NCI-H345 treated with DMSO at 0.1 percent for 48 hours (cell line): ENCODE results near the gene RNF227.

Experiments used
- DNase-seq: peaks from one replicate; lab custom pipeline; 2025; ENCODE audit not compliant: unreplicated experiment; lab: John Stamatoyannopoulos, UW

The RNF227 gene

DNA sequence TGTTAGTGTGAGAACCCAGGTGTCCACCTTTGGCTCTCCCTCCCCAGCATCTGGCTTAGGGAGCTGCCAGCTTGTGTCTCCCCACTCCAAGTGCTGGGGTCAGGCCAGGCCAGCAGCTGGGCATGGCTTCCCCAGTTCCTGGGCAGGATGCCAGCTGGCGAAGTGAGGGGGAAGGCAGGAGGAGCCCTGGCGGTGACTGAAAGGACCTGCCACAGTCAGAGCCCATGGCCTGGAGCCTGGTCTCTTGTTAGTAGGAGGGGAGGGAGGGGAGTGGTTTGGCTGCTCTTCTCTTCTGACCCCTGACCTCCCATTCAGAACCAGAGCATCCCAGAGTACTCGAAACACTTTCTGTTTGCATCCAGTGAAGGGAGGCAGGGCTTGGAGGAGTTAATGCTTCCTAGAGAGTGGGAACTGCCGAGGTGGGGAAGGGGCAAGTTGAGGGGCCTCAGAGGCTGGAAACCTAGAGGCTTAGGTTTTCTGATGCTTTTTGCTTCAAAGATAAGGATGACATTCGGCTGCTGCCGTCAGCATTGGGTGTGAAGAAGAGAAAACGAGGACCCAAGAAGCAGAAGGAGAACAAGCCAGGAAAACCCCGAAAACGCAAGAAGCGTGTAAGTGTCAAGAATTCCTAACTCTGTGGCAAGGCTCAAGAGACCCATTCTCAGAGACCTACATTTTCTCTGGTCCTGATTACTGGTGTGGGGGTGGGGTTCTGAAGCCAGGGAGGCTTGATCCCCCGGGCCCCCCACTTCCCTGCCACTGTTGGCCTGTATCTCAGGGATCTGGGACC, 26.7 kb downstream of the RNF227 start:
- peak; percentile 66 for DNase-seq

DNA sequence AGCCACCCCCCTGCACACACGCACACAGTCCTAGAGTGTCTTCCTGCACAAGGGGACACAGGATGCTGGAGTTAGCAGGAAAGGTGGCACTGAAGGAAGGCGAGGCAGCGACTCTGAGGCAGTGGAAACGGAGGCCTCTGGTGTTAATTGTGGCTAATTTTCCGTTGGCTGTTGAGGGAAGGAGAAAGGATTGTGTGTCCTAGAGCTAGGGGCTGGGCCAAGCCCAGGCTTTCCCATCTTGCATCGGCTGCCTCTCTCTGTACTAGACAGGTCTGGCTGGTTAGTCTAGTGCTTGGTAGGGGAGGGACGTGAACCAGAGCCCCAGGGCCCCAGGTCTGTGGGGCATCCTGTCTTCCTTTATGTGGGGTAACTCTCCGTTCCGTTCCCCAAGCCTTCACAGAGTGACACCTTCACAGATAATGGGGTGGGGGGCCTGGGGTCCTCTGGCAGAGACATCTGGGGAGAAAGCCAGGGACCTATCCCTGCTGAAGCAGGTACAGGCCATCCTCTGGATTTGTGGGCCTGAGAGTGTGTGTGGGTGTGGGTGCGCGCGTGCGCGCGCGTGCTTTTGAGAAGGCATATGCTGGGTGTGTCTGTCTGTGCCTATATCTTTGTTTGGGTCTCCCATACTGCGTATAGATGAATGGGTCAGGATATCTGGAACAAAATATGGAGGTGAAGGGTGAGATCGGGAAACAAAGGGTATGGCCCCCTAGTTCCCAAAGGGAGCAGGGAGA, 27.7 kb downstream of the RNF227 start, which contains the start of gene CHD3:
TSS of gene CHD3 (plus strand) at position 606 of the 737 bp plus-strand sequence. CDS start 212 bp downstream, outside the sequence.
- DNase-seq, result peak; percentile 32

DNA sequence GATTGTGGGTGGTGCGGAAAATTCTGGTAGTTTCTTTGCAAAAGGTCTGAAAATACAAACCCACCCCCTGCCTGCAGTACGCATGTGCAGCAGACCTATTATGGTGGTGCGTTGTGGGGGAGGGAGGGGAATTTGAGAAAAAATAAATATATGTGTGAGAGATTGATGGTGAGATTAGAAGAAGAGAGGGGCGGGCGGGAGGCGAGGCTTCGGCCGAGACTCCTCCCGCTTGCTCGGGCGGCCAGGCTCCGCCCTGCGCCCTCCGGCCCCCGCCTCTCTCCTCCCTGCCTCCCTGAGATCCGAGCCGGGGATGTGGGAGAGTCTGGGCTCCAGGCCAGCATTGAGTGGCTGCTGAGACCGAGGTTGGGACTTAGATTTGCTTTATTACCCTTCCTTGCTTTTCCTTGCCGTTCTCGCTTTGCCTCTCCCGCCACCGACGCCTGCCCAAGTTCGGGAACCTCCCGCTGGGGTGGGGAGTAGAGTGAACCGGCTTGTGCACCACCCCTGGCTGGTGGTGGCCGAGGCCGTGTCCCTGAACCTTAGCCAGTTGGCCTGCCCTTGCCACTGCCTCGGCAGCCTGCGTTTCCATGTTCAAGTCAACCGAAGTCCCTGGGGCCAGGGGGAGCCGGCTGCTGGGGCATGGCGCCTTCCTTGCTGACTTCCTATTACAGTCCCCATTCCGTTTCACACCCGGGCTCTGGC, 28.5 kb downstream of the RNF227 start:
- DNase-seq, result peak; percentile 83

DNA sequence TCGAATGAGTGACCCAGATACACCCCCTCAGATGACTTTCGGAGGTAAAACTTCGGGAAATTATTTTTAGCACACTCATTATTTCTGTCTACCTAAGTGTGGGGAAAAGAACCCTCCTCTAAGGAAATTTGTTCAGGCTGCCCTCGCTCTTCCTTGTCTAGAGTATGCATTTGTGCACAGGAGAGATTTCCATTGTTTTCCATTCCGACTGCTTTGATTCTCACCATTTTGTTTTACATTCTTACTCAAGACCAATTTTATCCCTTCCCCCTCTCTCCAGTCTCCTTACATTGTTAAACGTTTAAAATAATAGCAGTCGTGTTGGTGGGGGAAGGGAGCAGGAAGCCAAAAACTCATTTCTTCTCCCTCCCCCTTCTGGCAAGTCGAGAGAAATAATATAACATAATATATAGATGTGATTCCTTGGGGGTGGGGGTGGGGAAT, 29.0 kb downstream of the RNF227 start:
- no peak for DNase-seq

DNA sequence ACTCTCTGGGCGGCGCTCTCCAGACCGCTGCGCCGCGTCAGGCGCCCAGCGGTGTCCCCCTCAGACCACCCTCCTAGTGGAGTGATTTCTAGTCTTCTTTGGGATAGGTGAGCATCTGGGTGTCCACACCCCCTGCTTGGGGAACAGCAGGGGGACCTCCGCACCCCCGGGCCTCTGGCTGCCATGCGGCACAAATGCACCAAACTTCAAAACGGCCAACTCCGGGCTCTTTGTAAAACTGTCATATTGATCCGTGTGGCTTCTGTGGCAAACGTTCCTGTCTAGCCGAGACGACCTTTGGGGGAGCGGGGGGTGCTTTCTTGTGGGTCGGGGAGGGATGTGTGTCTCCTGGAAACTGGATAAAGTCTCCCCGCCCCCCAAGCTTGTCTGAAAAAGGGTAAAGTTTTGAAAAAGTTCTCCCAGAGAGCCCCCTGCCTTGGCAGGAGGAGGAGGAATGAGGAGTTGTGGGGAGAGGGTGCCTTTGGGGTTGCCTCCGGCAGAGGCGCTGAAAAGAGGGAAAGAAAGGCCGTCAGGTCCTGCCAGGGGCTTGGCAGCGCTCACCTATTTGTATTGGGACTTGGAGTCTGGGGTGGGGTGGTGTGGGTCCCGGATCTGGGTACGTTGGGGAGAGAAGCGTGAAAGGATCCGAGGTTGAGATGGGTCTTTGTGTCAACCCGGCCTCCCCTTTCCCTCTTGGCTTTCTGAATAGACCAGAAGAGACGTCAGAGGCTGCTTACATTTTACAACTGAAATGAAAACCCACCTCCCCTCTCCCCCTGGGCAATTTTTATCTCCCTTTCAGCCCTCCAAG, 29.7 kb downstream of the RNF227 start:
- no peak for DNase-seq

DNA sequence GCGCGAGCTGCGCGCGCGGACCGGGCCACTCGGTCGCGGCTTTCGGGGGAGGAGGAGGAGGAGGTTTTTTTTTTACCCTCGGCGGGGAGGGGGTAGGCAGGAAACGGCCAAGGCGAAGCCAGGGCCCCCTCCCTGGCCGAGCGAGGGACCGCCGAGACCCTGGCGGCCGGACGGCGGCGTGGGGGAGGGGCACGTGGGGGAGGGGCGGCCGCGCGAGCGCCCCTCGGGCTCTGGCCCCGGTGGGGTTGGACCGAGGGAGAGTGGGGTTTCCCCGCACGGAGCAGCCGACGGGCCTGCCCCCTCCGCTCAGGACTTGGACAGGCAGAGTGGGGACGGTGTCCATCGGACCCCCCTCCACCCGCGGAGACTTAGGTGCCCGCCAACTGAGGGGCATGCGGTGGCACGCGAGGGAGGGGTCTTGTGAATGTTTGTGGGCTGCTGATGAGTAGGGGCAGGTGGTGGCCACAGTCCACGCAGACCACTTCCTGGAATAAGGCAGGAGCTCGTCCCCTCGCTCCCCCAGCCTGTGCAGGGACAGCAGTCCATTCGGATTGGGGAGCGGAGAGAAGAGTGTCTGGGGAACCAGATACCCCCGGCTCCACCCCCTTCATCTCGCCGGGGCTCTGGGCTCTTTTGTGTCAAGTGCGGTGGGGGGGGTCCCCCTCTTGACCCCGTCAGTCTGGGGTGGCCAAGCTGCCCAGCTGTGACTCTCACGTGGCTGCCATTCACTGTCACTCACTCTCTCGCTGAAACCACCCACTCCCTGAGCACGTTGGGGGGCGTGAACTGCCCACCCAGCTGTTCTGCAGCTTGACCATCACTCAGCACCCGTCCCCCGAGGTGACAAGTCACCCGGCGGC, 30.5 kb downstream of the RNF227 start:
- peak; percentile 8 for DNase-seq

DNA sequence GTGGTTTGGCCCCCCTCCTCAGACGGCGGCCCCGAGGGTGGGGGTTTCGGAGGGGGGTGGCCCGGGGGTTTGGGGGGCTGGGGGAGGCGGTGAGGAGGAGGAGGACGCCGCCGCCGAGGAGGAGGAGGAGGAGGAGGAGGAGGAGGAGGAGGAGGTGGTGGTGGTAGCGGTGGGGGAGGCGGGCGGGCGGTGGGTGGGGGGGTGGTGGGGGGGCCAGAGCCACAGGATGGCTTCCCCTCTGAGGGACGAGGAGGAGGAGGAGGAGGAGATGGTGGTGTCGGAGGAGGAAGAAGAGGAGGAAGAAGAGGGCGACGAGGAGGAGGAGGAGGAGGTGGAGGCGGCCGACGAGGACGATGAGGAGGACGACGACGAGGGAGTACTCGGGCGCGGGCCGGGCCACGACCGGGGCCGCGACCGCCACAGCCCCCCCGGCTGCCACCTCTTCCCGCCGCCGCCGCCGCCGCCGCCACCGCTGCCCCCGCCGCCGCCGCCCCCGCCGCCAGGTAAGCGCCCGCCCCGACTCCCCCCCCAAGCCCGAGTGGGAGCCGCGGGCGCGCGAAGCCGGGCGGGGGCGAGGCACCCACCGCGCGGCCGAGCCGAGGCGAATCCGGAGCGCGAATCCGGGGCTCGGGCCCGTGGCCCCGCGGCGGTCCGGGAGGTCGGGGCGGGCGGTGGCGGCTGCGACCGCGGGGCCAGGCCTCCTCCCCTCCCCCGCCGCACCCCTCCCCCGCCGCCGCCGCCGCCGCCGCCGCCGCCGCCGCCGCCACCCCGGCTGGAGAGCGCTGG, 31.3 kb downstream of the RNF227 start:
- no peak for DNase-seq

DNA sequence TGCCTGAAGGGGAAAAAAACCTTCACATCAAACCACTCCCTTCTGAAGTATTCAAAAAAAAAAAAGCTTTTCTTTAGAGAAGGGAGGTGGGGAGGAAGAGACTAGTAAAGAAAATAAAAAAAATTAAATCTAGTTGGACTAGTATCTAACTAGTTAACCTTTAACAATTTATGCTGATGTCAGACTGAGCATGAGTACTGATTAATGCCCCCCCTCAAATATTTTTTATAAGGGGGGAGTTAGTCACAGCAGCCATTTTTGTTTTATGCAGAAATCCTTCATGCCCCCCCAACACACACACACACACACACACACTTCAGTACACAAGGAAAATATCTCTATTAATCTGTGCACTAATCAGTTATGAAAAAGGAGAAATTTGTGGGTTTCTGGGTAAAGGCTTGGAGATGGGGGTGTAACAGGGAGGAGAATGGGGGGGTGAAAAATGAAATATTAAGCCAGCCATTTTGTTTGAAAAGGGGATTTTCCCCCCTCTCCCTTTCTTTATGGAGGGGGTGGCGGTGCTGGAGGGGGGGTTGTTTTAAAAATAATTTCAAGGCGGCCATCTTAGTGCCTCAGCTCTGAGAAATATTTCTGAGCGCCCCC, 32.2 kb downstream of the RNF227 start:
- no peak for DNase-seq

DNA sequence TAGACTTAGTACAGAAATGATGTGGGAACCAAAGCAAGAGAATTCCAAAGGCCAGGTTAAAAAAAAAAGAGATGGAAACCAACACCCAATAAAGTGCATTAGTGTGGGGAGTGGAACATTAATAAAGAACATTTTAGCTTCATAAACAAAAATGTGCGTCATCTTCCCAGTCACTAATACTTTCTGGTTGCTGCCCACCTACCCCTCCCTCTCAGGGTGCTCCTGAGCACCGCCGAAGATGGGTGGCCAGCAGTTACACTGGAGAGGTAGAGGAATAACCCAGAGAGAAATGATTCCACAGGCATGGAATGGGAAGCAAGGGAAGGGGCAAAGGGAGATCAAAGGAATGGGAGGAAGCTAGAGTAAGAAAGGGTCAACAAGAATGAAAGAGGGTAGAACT, 33.5 kb downstream of the RNF227 start:
- DNase-seq, result no peak

DNA sequence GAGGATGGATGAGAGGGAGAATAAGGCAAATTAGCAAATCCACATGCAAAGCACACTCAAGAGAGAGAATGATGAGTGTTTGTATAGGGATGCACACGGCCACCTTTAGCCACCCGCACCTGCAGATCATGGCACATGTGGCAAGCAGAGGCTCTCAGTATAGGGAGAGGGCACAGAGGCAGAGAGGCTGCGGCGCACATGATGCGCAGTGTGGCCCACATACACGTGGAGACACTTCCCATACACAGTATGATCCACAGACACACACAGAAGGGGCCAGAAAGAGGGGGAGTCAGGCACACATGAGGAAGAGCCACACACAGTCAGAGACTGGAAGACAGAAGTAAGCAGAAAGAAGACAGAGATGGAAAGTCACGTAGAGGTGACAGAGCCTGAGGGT, 34.0 kb downstream of the RNF227 start:
- no peak for DNase-seq

DNA sequence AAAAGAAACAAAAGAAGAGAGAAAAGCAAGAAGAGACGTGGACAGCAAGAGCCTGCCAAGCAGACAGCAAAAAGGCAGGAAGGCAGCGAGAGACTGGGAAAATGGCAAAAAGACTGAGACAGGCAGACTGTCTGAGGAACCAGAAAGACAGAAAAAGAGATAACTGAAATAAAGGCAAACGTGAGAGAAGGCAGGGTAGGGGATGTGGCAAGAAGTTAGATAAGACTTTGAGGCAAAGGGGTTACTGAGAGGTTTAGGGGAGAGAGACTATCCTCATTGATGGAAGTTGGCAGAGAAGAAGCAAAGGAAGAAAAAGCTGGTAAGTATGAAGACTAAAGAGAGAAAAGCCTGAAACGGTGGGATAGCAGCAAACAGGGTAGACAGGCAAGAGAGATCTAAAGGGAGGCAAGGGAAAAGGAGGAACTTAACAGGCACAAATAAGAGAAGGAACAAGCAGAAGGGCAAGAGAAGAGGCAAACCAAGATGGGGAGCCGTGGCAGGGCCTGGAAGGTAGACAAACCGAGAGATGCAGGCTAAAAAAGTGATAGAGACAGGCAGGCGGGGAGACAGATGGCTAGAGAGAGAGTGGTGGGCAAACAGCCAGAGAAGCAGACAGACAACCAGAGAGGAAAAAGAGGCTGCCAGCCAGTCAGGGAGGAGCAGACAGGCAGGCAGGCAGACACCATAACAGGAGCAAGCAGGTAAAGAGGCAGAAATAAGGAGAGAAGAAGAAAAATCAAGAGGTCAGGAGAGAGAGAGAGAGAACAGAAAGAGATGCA, 34.6 kb downstream of the RNF227 start:
- DNase-seq, result peak; percentile 12

DNA sequence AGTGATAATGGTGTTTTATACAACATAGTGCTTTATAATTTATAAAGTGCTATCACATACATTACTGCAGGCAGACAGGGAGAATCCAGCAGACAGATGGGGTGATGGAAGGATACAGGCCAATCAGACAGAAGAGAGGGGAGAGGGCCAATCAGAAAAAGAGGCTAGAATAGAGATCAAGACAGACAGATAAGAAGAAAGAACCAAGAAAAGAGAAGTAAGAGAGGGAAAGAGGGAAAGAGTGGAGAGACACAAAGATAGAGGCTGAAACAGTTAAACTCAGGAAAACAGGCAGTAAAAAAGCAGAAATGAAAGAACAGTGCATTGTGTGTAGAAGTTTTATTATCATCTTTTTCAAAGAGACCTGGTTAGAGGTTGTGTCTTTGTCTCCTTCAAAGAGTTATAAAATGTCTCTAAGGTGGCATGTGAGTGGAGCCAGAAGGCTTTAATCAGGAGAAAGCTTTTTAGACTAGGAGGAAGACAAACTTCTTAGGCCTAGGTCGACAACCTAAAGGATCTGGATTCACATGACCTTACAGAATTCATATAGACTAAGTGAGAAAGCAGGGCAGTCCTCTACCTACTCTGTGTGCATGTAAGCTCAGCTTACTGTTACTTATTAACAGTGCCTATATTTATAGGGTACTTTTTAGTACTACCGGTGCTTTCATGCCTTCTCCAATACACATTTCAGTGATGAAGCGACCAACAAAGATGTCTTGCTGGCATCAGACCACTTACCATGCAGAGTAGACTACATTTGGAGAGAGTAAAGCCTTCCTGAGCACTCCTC, 35.8 kb downstream of the RNF227 start:
- DNase-seq, result no peak

DNA sequence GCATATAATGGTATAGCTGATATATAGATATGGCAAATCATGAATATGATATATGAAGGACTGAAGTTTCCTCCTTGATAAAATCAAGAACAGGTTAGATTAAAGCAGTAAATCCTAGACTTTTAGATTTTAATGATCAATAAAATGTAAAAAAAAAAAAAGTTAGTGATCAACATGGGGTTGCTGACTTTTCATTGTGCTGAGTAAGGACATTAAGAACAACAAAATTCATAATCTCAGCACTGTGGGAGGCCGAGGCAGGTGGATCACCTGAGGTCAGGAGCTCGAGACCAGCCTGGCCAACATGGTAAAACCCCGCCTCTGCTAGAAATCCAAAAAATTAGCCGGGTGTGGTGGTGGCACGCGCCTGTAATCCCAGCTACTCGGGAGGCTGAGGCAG, 37.9 kb downstream of the RNF227 start:
- no peak for DNase-seq

DNA sequence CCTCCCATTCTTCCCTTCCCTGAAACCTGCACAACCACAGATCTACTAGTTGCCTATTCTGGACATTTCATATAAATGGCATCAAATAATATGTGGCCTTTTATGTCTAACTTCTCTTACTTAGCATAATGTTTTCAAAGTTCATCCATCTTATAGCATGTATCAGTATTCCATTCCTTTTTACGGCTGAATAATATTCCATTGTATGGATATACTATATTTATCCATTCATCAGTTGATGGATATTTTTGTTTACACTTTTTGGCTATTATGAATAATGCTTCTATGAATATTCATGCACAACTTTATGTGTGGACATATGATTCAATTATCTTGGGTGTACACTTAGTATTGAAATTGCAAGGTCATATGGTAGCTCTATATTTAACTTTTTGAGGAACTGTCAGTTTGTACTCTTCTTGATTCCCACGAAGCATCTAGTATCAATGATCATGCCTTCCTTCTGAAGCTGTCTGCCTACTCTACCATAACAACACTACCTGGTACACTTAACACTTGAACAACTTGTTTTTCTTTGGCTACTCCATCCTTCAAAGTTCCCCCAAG, 40.2 kb downstream of the RNF227 start:
- DNase-seq, result no peak

DNA sequence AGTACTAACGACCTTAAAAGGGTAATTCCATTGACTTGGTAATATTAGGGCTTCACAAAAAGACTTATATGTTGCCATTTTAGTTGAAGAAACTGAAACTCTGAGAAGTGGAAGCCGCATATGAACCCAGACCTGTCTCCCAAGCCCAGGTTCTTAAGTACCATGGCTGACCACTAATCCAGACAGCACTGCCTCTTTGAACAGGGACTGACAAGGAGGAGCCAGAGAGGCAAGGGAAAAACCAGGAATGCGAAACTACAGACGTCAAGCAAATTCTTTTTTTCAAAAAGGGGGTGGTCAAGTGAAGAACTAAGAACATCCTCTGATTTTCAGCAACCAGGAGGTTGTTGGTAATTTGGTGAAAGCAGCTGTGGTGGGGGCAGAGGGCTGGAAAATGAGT, 43.0 kb downstream of the RNF227 start:
- no peak for DNase-seq

DNA sequence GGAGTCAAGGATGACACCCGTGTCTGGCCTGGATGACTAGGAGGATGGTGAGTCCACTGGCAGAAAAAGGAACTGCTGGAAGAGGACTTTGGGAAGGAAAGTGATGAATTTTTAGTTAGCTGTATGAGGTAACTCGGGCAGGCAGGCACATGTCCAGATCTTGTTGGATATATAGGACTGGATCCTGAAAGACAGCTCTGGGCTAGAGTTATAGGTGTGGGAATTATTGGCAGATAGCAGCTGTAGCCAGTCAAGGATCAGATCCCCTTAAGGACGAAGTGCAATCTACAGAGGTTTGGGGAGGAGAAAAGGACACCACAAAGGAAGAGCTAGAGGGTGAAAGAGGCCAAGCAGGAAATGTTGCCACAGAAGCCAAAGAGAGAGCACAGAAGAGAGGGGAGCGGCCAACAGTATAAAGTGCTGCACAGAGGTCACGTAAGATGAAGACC, 48.2 kb downstream of the RNF227 start:
- DNase-seq, result no peak
